GM12878 (cell line): ENCODE measurements around the gene LRIT1. TPM values are rescaled to one million over a fixed set of nuclear protein-coding genes. Genes with fewer than 3 reads are reported as not detected.
A peak's percentile ranks its signal among the peaks of the same experiment; 100 is the strongest.

ENCODE experiments used
- ATAC-seq: fragments of 200-7000 bp; cut with Tn5 transposase; 3 replicates; pipeline ENCODE4 v1.9.1; 2020; ENCODE audit warnings: mild to moderate bottlenecking, moderate library complexity
- BruUV-seq: library from RNA; stranded (reverse); fragments of 400-500 nt; replicated peaks from 2 replicates; lab custom pipeline; 2021; lab: Mats Ljungman, UMichigan
- CTCF ChIA-PET: fragments of 300-600 bp; sonication (Branson Sonifier 250); formaldehyde crosslinking; extraction: SDS; loops from one replicate; lab custom pipeline; 2021; ENCODE audit warnings: inconsistent platforms; lab: Yijun Ruan, JAX
- POLR2A ChIA-PET: fragments of 350-600 bp; formaldehyde crosslinking; extraction: SDS; loops from one replicate; lab custom pipeline; 2021; ENCODE audit warnings: inconsistent platforms; lab: Charles Lee
- RAD21 ChIA-PET: fragments of 300-600 bp; sonication (Branson Sonifier 250); formaldehyde crosslinking; loops from one replicate; lab custom pipeline; 2023; ENCODE audit warnings: antibody characterized with exemption; ENCODE audit not compliant: unreplicated experiment; lab: Charles Lee
- SMC1A ChIA-PET: fragments of 300-600 bp; sonication (Branson Sonifier 250); formaldehyde crosslinking; loops from one replicate; lab custom pipeline; 2023; ENCODE audit not compliant: unreplicated experiment, uncharacterized antibody; lab: Charles Lee
- DNase-seq: peaks from one replicate; pipeline ENCODE4 v3.0.0-alpha.2; 2011; ENCODE audit warnings: low read depth, low spot score
- FAIRE-seq: peaks from 3 replicates; lab custom pipeline; 2011; peaks lifted over from hg19 to GRCh38; lab: Jason Lieb, UNC
- H2AFZ ChIP-seq: 2 replicates; pipeline ENCODE4 v1.6.0; 2011; ENCODE audit warnings: low read depth, low read length, control low read depth; ENCODE audit not compliant: control insufficient read depth
- H3K27ac ChIP-seq: 2 replicates; pipeline ENCODE4 v1.5.1; 2011; ENCODE audit warnings: control low read depth; ENCODE audit not compliant: control insufficient read depth, insufficient read depth
- H3K27me3 ChIP-seq, 2 experiments: replicated peaks in 1 of 2; 2 replicates each; pipeline versions ENCODE4 v1.6.0 to v1.6.1; 2011; ENCODE audit warnings: low read length in 1 of 2; ENCODE audit not compliant: control insufficient read depth in 2 of 2, insufficient read depth in 2 of 2
- H3K36me3 ChIP-seq, 2 experiments: 2 replicates each; pipeline ENCODE4 v1.5.1; 2011; ENCODE audit warnings: low read length in 1 of 2; ENCODE audit not compliant: control insufficient read depth in 2 of 2, insufficient read depth in 2 of 2
- H3K4me1 ChIP-seq: 2 replicates; pipeline ENCODE4 v1.6.1; 2011; ENCODE audit warnings: mild to moderate bottlenecking, low read length, moderate library complexity, mixed read lengths; ENCODE audit not compliant: control insufficient read depth, insufficient read depth
- H3K4me2 ChIP-seq: 2 replicates; pipeline ENCODE4 v1.6.0; 2011; ENCODE audit warnings: control low read depth; ENCODE audit not compliant: control insufficient read depth, insufficient read depth
- H3K4me3 ChIP-seq: fragments of 200-600 bp; sonication (generic); 2 replicates; pipeline ENCODE4 v1.5.1; 2016
- H3K79me2 ChIP-seq: 2 replicates; pipeline ENCODE4 v1.6.0; 2011; ENCODE audit warnings: low read length; ENCODE audit not compliant: control insufficient read depth, insufficient read depth
- H3K9ac ChIP-seq: 2 replicates; pipeline ENCODE4 v1.8.0; 2011; ENCODE audit warnings: low read length, control low read depth, mixed read lengths; ENCODE audit not compliant: control insufficient read depth, insufficient read depth
- H3K9me3 ChIP-seq: replicated peaks from 3 replicates; pipeline ENCODE4 v1.5.1; 2011; ENCODE audit warnings: mild to moderate bottlenecking, low read length; ENCODE audit not compliant: control insufficient read depth, insufficient read depth
- H4K20me1 ChIP-seq: 2 replicates; pipeline ENCODE4 v1.6.0; 2011; ENCODE audit not compliant: control insufficient read depth, insufficient read depth
- BHLHE40 ChIP-seq, 2 experiments: fragments of 450-650 bp in 1 of 2; IDR thresholded peaks; 2 replicates each; pipeline ENCODE4 v1.6.1; 2011 to 2017; ENCODE audit warnings: low read depth in 2 of 2, borderline replicate concordance in 1 of 2, improper control_type of control experiment in 1 of 2, low read length in 1 of 2, mild to moderate bottlenecking in 1 of 2
- BRCA1 ChIP-seq: IDR thresholded peaks from 2 replicates; pipeline ENCODE4 v1.6.1; 2011; ENCODE audit warnings: low read depth, low read length, improper control_type of control experiment
- HDGF ChIP-seq: fragments of 450-650 bp; IDR thresholded peaks from 2 replicates; pipeline ENCODE4 v1.6.1; 2016; ENCODE audit warnings: antibody characterized with exemption
- IKZF2 ChIP-seq, 2 experiments: fragments of 450-650 bp; IDR thresholded peaks; 2 replicates each; pipeline ENCODE4 v1.6.1; 2017; ENCODE audit warnings: mild to moderate bottlenecking in 2 of 2, moderate library complexity in 2 of 2
- KAT2A ChIP-seq: conservative IDR thresholded peaks from 2 replicates; pipeline ENCODE4 v1.6.1; 2011; ENCODE audit warnings: low read depth, low read length; ENCODE audit not compliant: control insufficient read depth
- KLF5 ChIP-seq: fragments of 450-650 bp; IDR thresholded peaks from 2 replicates; pipeline ENCODE4 v1.6.1; 2014; ENCODE audit warnings: mild to moderate bottlenecking; ENCODE audit not compliant: partially characterized antibody
- MEF2B ChIP-seq: fragments of 450-650 bp; IDR thresholded peaks from 2 replicates; pipeline ENCODE4 v1.6.1; 2018; ENCODE audit warnings: mild to moderate bottlenecking, moderate library complexity; ENCODE audit not compliant: partially characterized antibody, poor library complexity, severe bottlenecking
- MXI1 ChIP-seq: fragments of 150-350 bp; IDR thresholded peaks from 2 replicates; pipeline ENCODE4 v1.6.1; 2011; ENCODE audit warnings: low read depth, mild to moderate bottlenecking, inconsistent platforms, low read length, improper control_type of control experiment
- NR2C1 ChIP-seq: fragments of 450-650 bp; IDR thresholded peaks from 2 replicates; pipeline ENCODE4 v1.6.1; 2017; ENCODE audit warnings: antibody characterized with exemption, mild to moderate bottlenecking, moderate library complexity
- NRF1 ChIP-seq: conservative IDR thresholded peaks from 2 replicates; pipeline ENCODE4 v1.6.1; 2011; ENCODE audit warnings: mild to moderate bottlenecking, low read depth, low read length, improper control_type of control experiment
- PAX8 ChIP-seq: fragments of 450-650 bp; IDR thresholded peaks from 2 replicates; pipeline ENCODE4 v1.6.1; 2017; ENCODE audit warnings: mild to moderate bottlenecking, moderate library complexity
- RAD21 ChIP-seq: IDR thresholded peaks from 2 replicates; pipeline ENCODE4 v1.6.1; 2011; ENCODE audit warnings: mild to moderate bottlenecking, low read depth, low read length, moderate library complexity; ENCODE audit not compliant: insufficient read depth
- RAD51 ChIP-seq: fragments of 450-650 bp; IDR thresholded peaks from 2 replicates; pipeline ENCODE4 v1.6.1; 2016; ENCODE audit warnings: moderate library complexity, mild to moderate bottlenecking, inconsistent platforms
- SIX5 ChIP-seq: IDR thresholded peaks from 2 replicates; pipeline ENCODE4 v1.6.1; 2011; ENCODE audit warnings: mild to moderate bottlenecking, low read depth, low read length, moderate library complexity; ENCODE audit not compliant: severe bottlenecking
- SP1 ChIP-seq: IDR thresholded peaks from one replicate; pipeline ENCODE4 v1.6.1; 2011; ENCODE audit warnings: low read depth, low read length
- TCF7 ChIP-seq: IDR thresholded peaks from 2 replicates; pipeline ENCODE4 v1.6.1; 2014; ENCODE audit warnings: antibody characterized with exemption, borderline replicate concordance
- ZNF384 ChIP-seq: IDR thresholded peaks from 2 replicates; pipeline ENCODE4 v1.6.1; 2012; ENCODE audit warnings: low read depth, mild to moderate bottlenecking, low read length, improper control_type of control experiment, borderline replicate concordance
- WGBS: methylation state at CpG from one replicate; pipeline ENCODE4 v1.1.6; 2016; ENCODE audit warnings: low lambda C conversion rate; ENCODE audit not compliant: insufficient replicate concordance, insufficient coverage; ENCODE audit errors: missing lambda C conversion rate; 5-methylcytosine and 5-hydroxymethylcytosine counted together
- in situ Hi-C: fragments of 300-500 bp; cut with MboI; formaldehyde crosslinking; loops from 9 replicates; pipeline ENCODE4 v1.14.3; 2018; ENCODE audit warnings: mixed read lengths
- intact Hi-C: fragments of 100-400 bp; cut with micrococcal nuclease; formaldehyde crosslinking; loops from one replicate; pipeline ENCODE4 v1.14.2; 2022; ENCODE audit not compliant: unreplicated experiment
- polyA plus RNA-seq, 11 experiments: library from polyadenylated mRNA; depleted of rRNA in 4 of 11; unstranded in 6 of 11; stranded (reverse) in 5 of 11; fragments of >200 nt; fragmentation: Nextera tagmentation in 4 of 11; fragmentation: Illumina TruSeq in 1 of 11; extraction: Ambion mirVana in 4 of 11; extraction: Trizol in 1 of 11; gene quantifications; 1 replicate in 1 of 11; 2 replicates in 10 of 11; pipeline versions ENCODE4 v1.2.1 to v1.2.3, GENCODE V29; 2011 to 2016; ENCODE audit warnings: inconsistent platforms in 2 of 11, missing spikeins in 2 of 11, low read depth in 1 of 11
- total RNA-seq, 4 experiments: library from RNA; depleted of rRNA in 3 of 4; stranded (reverse); fragments of >200 nt in 3 of 4; fragmentation: Illumina TruSeq in 1 of 4; extraction: Trizol in 1 of 4; gene quantifications; 2 replicates each; pipeline versions ENCODE4 v1.2.1 to v1.2.3, GENCODE V29; 2013 to 2021
- TF ChIP-seq, protein P1 (sequence below): fragments of 450-650 bp; IDR thresholded peaks from 2 replicates; pipeline ENCODE4 v1.6.1; 2017; ENCODE audit warnings: low read depth, mild to moderate bottlenecking, moderate library complexity

LRIT1 gene
- total and polyA plus RNA-seq, 10 of the 15 experiments (the other 5 are each of a cell fraction or from before 2014, with no cell fraction given), result not detected

- Histone ChIP-seq H3K27me3 (peaks cover 18 to 29% of the 10 kb centered on the region in 2 experiments), H3K9ac (no peak overlapping the region), H3K36me3 (no peaks in the 10 kb centered on the region), H3K9me3 (no peaks in the 10 kb centered on the region)
- in situ Hi-C loops, result no loop called here
- TF ChIP-seq BHLHE40 (IDR thresholded peaks at IDR 0.05; ENCODE audit: borderline replicate concordance in 1 of 2, low read depth in 2 of 2, low read length in 1 of 2) (0 out of 4 replicates have a peak, but pooled peaks of 1 of the 2 experiments have one; percentile 11), ZNF384 (no peak)
- TF ChIP-seq, all 136 proteins: peak for 1
- ChIA-PET CTCF (interaction anchor here (1.1 to 28.3 kb wide), 3 partner anchors 8 to 33 kb away, joined by 3 to 788 read pairs (median 3); no protein-coding TSS in a partner anchor), SMC1A (interaction anchor here (1.1 to 2.1 kb wide), 3 partner anchors 12 to 44 kb away, joined by 3 to 7 read pairs (median 5); no protein-coding TSS in a partner anchor), RAD21 (interaction anchor here (1.1 kb wide), 1 partner anchor 17 kb away, joined by 5 read pairs; no protein-coding TSS in a partner anchor), POLR2A (no interaction called here)
- no TSS peak for BruUV-seq
- peaks cover 3% of the 10 kb centered on the region for H3K4me1 ChIP-seq
- H3K27ac ChIP-seq, result no peak overlapping the region
- 15% methylated on average over 5 of the region's 5 CpGs for WGBS
- no peak overlapping the region for H3K4me2 ChIP-seq
- intact Hi-C loops, result no loop called here
- no peak for DNase-seq
- FAIRE-seq, result no peak
- H3K4me3 ChIP-seq, result no peak overlapping the region
- H4K20me1 ChIP-seq, result peaks cover 2% of the 10 kb centered on the region
- no peak overlapping the region for H2AFZ ChIP-seq
- ATAC-seq, result no peak
- no peaks in the 10 kb centered on the region for H3K79me2 ChIP-seq
Measured at GRCh38 chr10:84191106-84191505, 50.2 kb downstream of the LRIT1 start.

DNA sequence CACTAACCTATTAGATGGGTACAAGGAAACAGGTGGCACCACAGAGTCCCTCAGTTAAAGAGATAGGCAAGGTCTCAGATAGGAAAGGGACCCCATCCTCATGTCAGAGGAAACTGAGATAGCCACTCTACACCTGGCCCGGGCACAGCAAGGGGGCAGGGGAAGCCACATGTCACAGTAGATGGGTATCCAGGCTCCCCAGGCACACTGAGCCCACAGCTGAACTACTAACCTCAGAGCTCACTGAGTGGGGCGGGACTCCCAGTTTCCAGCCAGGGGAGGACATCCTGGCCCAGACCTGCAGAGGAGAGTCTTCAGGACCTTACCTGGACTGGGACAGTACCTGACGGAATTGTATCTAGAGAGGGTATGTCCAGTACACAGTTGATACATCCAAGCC is 50.7 kb downstream of the LRIT1 start:
- CTCF ChIA-PET, result interaction anchor here (1.1 to 28.3 kb wide), 2 partner anchors 14 to 32 kb away, joined by 3 to 788 read pairs; no protein-coding TSS in a partner anchor
- no peak for TF ChIP-seq SIX5
- no peak for TF ChIP-seq KLF5
- TF ChIP-seq KAT2A, result no peak
- TF ChIP-seq BRCA1, result no peak
- no peak for TF ChIP-seq RAD21
- TF ChIP-seq, protein P1, sequence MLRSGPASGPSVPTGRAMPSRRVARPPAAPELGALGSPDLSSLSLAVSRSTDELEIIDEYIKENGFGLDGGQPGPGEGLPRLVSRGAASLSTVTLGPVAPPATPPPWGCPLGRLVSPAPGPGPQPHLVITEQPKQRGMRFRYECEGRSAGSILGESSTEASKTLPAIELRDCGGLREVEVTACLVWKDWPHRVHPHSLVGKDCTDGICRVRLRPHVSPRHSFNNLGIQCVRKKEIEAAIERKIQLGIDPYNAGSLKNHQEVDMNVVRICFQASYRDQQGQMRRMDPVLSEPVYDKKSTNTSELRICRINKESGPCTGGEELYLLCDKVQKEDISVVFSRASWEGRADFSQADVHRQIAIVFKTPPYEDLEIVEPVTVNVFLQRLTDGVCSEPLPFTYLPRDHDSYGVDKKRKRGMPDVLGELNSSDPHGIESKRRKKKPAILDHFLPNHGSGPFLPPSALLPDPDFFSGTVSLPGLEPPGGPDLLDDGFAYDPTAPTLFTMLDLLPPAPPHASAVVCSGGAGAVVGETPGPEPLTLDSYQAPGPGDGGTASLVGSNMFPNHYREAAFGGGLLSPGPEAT, result no peak
- TF ChIP-seq HDGF, result no peak
- TF ChIP-seq NRF1, result no peak
- TF ChIP-seq TCF7, result no peak
- TF ChIP-seq RAD51, result no peak
- TF ChIP-seq MEF2B, result no peak
- TF ChIP-seq PAX8, result no peak
- no peak for TF ChIP-seq NR2C1
- TF ChIP-seq SP1, result no peak
- TF ChIP-seq MXI1, result no peak
- no peak for TF ChIP-seq IKZF2 (IDR thresholded peaks at IDR 0.05)

More for the DNA sequence above, 50.7 kb downstream of the LRIT1 start:
- in situ Hi-C loops, result no loop called here
- 38% methylated on average over 3 of the region's 3 CpGs for WGBS
- no peak overlapping the region for H3K9ac ChIP-seq
- peaks cover 16 to 24% of the 10 kb centered on the region in 2 experiments for H3K27me3 ChIP-seq
- no TSS peak for BruUV-seq
- H2AFZ ChIP-seq, result no peak overlapping the region
- H3K27ac ChIP-seq, result no peak overlapping the region
- ATAC-seq (no peak), FAIRE-seq (no peak), DNase-seq (no peak)
- H3K4me1 ChIP-seq, result peaks cover 3% of the 10 kb centered on the region
- H3K9me3 ChIP-seq, result no peaks in the 10 kb centered on the region
- H4K20me1 ChIP-seq, result peaks cover under 1% of the 10 kb centered on the region
- POLR2A ChIA-PET, result no interaction called here
- SMC1A ChIA-PET, result interaction anchor here (2.1 kb wide), 2 partner anchors 26 to 43 kb away, joined by 5 to 7 read pairs; no protein-coding TSS in a partner anchor
- intact Hi-C loops, result no loop called here
- H3K4me3 ChIP-seq, result no peak overlapping the region
- RAD21 ChIA-PET, result no interaction called here
- no peaks in the 10 kb centered on the region for H3K79me2 ChIP-seq
- H3K36me3 ChIP-seq, result no peaks in the 10 kb centered on the region
- H3K4me2 ChIP-seq, result no peak overlapping the region
